ENCODE results near the gene NLRP3.

GRCh38 chr1:247407180-247407616 is 8.8 kb upstream of the NLRP3 start:
- TF ChIP-seq FOXP2 (optimal IDR thresholded peaks at IDR 0.05; ENCODE audit: control extremely low read depth, extremely low read length, insufficient read depth) (no peak), POLR2AphosphoS5 (IDR thresholded peaks at IDR 0.05; ENCODE audit: borderline replicate concordance, low read depth, low read length) (no peak), EZH2 (IDR thresholded peaks at IDR 0.05) (no peak)
